A549 treated with AZD9567 at 1 μM for 4 hours (cell line): ENCODE measurements around the gene SGK2. TPM values are rescaled to one million over a fixed set of nuclear protein-coding genes. Genes with fewer than 3 reads are reported as not detected.

Experiments used
- total RNA-seq: library from RNA; stranded (reverse); fragments of 200-300 nt; extraction: Qiagen RNA extraction; gene quantifications from 5 replicates; pipeline ENCODE4 v1.2.3, GENCODE V29; 2022; ENCODE audit not compliant: insufficient read depth

Gene SGK2
- 4.8 to 21.7 TPM (median 6.1 TPM) in 5 replicates for total RNA-seq

DNA sequence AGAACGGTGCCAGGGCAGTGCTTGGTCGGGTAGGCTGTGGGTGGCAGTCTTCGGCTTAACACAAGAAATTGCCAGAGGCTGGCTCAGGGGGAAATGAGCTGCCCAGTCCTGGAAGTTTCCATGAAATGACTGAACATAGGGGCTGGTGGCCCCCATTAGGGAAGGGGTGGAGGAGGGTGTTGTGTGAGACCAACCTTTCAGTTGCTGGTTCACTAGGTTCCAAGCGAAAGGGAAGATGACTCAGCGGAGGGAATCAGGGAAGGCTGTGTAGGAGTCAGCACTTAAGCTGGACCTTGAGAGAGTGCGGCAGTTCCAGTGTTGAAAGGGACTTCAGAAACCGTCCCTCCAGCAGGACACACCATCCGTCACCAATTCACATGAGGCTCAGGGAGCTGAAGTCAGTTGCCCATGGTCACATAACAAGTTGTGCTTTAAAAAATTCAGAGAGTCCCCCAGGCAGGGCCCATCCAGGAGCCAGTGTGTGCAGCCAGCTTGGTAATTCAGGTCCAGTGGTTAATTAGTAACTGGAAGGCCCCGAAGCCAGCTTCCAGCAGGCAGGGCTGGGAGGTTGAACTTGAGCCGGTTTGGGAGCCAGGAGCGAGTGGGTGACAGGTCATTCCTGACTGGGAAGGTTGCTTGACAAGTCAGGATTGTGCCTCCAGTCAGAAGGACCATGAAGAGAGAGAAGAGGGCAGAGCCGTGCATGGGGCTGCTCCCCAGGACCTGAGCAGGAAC lies at the start of gene SGK2:
SGK2 (plus strand) TSS at position 616 of the 735 bp plus-strand sequence. CDS start 7,469 bp downstream, outside the sequence.

DNA sequence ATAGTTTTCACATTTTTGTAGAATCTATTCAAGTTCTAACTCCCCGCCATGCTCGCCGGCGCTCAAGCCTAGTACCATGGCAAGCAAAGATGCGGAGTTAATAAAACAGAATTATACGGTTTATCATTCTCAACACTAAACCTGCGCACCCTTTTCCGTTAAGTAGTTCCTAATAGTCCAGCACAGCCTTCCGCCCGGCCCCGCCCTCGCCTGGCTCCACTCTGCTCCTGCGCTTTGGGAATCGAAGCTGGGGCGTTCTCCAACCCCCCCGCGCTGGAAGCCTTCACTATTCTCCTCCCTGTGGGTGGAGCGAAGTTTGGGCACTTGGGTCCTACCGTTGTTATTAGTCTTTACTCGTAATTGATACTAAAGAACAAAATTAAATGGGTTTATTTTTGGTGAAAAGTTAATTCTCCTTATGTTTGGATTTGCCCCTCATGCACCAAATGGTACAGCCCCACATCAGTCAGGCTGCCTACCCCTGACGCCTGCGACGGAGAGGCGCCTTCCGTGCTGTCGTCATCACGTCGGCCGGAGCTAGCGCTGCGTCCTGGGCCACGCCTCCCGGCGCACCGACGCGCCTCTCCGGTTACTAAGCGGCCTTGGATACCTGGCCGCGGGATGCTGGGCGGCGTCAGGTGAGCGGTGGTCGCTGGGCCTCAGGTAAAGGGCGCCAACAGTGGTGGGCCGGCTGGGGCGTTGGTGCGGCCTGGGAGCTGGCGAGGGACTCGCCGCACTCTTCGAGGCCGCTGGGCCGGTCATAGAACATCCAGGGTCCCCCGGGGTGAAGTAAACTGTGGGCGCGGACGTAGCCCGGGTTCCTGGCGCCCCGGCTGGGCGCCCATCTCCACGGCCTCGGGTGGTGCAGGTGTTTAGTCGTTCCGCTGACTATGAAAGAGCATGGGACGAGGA lies 31.8 kb downstream of the SGK2 start, which contains the start of gene IFT52:
IFT52 (plus strand) TSS at position 546 of the 912 bp plus-strand sequence. CDS start 3,762 bp downstream, outside the sequence.

Other genes starting within 250 kb of the SGK2 start
- gene SRSF6, start 101.1 kb upstream of the SGK2 start, total RNA-seq: 124 to 147 TPM (median 127 TPM) in 5 replicates
- 1.0 to 2.2 TPM (median 1.7 TPM) in 5 replicates for gene L3MBTL1, start 51.3 kb upstream of the SGK2 start, total RNA-seq
- 28.9 to 36.8 TPM (median 31.5 TPM) in 5 replicates for gene IFT52, start 31.9 kb downstream of the SGK2 start, total RNA-seq
- 70.2 to 83.8 TPM (median 78.3 TPM) in 5 replicates for gene MYBL2, start 108.1 kb downstream of the SGK2 start, total RNA-seq
- not detected in 5 replicates for gene GTSF1L, start 168.0 kb downstream of the SGK2 start, total RNA-seq